Jurkat, Clone E6-1 (cell line): ENCODE results near the gene TMEM131.
A peak's percentile ranks its signal among the peaks of the same experiment; 100 is the strongest.
"Not testable (repeated sequence)": the region's sequence is repeated elsewhere in the genome, so short reads cannot be mapped to it uniquely, and the experiment has no call there.

Experiments used
- DNase-seq: peaks from one replicate; pipeline ENCODE4 v3.0.0-alpha.2; 2011; ENCODE audit warnings: low read depth, low spot score
- H3K4me3 ChIP-seq: 2 replicates; pipeline ENCODE4 v1.5.1; 2011; ENCODE audit warnings: mild to moderate bottlenecking, low read length, control low read depth, moderate library complexity

TMEM131 gene

GRCh38 chr2:97931858-97932225, 63.9 kb downstream of the TMEM131 start:
- H3K4me3 ChIP-seq = no peak overlapping the region
- no peak for DNase-seq

- no peak for DNase-seq
- H3K4me3 ChIP-seq = no peak overlapping the region
These were observed 64.5 kb downstream of the TMEM131 start for GRCh38 chr2:97931118-97931857.

DNA sequence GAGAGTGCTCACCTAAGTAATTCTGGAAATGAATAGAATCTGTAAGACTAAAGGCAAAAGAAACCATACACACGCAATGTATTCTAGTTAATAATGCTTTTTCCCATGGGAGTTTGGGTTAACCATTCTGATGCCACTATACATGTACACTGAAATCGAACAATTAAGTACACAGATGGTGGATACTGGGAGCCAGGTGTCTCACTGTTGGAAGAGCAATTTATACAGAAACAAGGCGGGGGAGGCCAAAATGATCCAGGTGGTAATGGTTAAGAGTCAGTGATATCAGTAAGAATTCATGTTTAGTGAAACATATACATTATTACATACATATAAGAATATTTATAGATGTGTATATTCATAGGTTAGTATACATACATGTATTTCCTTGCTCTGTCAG, 67.2 kb downstream of the TMEM131 start:
- no peak for DNase-seq
- H3K4me3 ChIP-seq = no peak overlapping the region

DNA sequence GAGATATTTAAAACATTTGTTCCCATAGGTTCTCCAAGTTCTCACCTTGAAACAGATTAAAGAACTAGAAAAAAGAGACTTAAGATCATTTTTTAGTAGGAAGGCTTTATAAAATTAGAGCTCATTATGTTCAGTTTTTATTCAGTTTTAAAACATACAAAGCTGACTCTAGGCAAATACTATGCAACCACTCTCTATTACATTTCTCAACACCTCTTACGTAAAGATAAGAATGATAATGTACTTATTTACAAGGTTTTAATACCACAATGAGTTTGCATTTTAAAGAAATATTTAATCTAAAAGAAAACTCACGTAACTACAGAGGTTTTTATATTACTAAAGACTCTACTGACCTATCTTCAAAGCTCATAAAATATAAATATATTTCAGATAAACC, 68.8 kb downstream of the TMEM131 start:
- DNase-seq = no peak
- no peak overlapping the region for H3K4me3 ChIP-seq

- no peak overlapping the region for H3K4me3 ChIP-seq
- no peak for DNase-seq
These were observed 71.6 kb downstream of the TMEM131 start for GRCh38 chr2:97924194-97924593.

GRCh38 chr2:97919858-97920257, 75.9 kb downstream of the TMEM131 start:
- no peak for DNase-seq
- H3K4me3 ChIP-seq = no peak overlapping the region

- no peak for DNase-seq
- no peak overlapping the region for H3K4me3 ChIP-seq
These were observed 76.9 kb downstream of the TMEM131 start for GRCh38 chr2:97918818-97919217.

- not testable (repeated sequence) for DNase-seq, H3K4me3 ChIP-seq
These were observed 78.1 kb downstream of the TMEM131 start for GRCh38 chr2:97917668-97918067.

GRCh38 chr2:97914691-97915213, 81.0 kb downstream of the TMEM131 start:
- no peak overlapping the region for H3K4me3 ChIP-seq
- no peak for DNase-seq

GRCh38 chr2:97913846-97914245, 81.9 kb downstream of the TMEM131 start:
- H3K4me3 ChIP-seq = no peak overlapping the region
- DNase-seq = peak; percentile 52

GRCh38 chr2:97911922-97912575, 83.7 kb downstream of the TMEM131 start:
- DNase-seq = no peak
- no peak overlapping the region for H3K4me3 ChIP-seq

GRCh38 chr2:97911206-97911921, 84.4 kb downstream of the TMEM131 start:
- no peak for DNase-seq
- H3K4me3 ChIP-seq = no peak overlapping the region

- DNase-seq = peak; percentile 35
- no peak overlapping the region for H3K4me3 ChIP-seq
These were observed 85.1 kb downstream of the TMEM131 start for GRCh38 chr2:97910403-97911205.

GRCh38 chr2:97908208-97908676, 87.5 kb downstream of the TMEM131 start:
- H3K4me3 ChIP-seq = no peak overlapping the region
- DNase-seq = no peak

DNA sequence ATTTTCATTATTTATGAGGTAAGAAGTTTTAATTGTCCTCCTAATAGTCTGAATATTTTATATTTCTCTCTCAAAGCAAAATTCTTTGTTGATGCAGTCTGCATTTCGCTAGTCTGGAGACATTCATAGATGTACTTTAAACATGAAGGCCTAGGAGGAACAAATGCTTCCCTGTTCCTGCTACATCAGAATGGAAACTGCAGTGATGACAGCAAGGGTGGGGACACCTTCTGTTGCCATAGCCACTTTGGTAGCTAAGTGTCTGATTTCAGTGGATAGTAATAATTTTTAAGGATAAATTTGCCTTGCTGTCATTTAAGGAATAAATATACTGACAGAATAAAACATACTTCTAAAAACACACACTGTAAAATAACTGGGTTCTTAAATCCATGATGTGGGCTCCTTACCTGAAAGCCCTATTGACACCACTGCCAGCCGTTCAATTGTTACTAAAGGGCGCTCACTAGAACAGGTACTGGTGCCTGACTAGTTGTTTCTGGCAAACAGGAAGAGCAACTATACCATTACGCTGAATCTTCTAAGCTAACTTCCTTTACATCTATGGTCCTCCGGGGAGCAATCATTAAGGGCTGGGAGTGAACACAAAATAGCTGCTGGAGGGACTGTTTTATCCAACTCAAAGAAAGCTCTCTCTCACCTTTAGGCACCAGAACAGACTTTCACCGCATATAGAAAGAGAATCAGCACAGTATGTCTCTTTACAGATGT, 88.2 kb downstream of the TMEM131 start:
- DNase-seq = no peak
- H3K4me3 ChIP-seq = no peak overlapping the region

GRCh38 chr2:97906307-97906706, 89.4 kb downstream of the TMEM131 start:
- no peak for DNase-seq
- H3K4me3 ChIP-seq = no peak overlapping the region

- no peak overlapping the region for H3K4me3 ChIP-seq
- DNase-seq = no peak
These were observed 90.5 kb downstream of the TMEM131 start for GRCh38 chr2:97905294-97905693.

DNA sequence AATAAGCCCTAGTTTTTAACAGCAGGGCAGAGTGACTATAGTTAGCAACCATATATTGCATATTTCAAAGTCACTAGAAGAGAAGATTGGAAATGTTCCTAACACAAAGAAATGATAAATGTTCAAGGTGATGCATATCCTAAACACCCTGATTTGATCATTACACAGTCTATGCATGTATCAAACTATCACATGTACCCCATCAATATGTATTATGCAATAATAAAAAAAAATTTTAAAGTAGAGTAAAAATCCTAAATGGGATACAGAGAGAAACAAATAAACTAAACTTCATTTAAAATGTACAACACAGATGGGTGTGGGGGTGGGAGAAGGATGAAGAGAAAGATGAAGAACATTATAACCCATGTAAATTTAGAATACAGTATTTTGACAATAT, 93.9 kb downstream of the TMEM131 start:
- DNase-seq = no peak

GRCh38 chr2:97900806-97901205, 94.9 kb downstream of the TMEM131 start:
- no peak overlapping the region for H3K4me3 ChIP-seq
- no peak for DNase-seq

More for the DNA sequence above, 93.9 kb downstream of the TMEM131 start:
- no peak overlapping the region for H3K4me3 ChIP-seq
